Urinary bladder (tissue), 4 donors: ENCODE measurements around the gene PHF14. TPM values are rescaled to one million over a fixed set of nuclear protein-coding genes. Genes with fewer than 3 reads are reported as not detected.

ENCODE experiments used
- DNase-seq: peaks from one replicate; pipeline ENCODE4 v3.0.0-alpha.2; 2015; ENCODE audit errors: extremely low spot score
- H3K27ac ChIP-seq: one replicate; pipeline ENCODE4 v1.5.1; 2013; ENCODE audit warnings: low read depth, mild to moderate bottlenecking, moderate library complexity
- H3K36me3 ChIP-seq: one replicate; pipeline ENCODE4 v1.6.1; 2013; ENCODE audit warnings: mild to moderate bottlenecking, moderate library complexity; ENCODE audit not compliant: insufficient read depth
- H3K4me1 ChIP-seq: one replicate; pipeline ENCODE4 v1.6.1; 2013; ENCODE audit warnings: mild to moderate bottlenecking, moderate library complexity; ENCODE audit not compliant: insufficient read depth
- H3K4me3 ChIP-seq: one replicate; pipeline ENCODE4 v1.5.1; 2013; ENCODE audit warnings: low read depth, low read length
- WGBS: extraction: QIAGEN DNeasy Blood & Tissue Kit; methylation state at CpG from one replicate; pipeline ENCODE4 v1.1.7; 2013; 5-methylcytosine and 5-hydroxymethylcytosine counted together
- polyA plus RNA-seq: library from polyadenylated mRNA; stranded (reverse); fragments of 200-250 nt; gene quantifications from one replicate; pipeline ENCODE4 v1.2.3, GENCODE V29; 2013
- total RNA-seq: library from RNA; depleted of rRNA; stranded (reverse); fragments of >200 nt; gene quantifications from one replicate; pipeline ENCODE4 v1.2.3, GENCODE V29; 2014
- donor health status: healthy with polysubstance abuse.
- donor health status: healthy.

PHF14 gene
- total and polyA plus RNA-seq, 2 donors: 17.4 to 169 TPM

DNA sequence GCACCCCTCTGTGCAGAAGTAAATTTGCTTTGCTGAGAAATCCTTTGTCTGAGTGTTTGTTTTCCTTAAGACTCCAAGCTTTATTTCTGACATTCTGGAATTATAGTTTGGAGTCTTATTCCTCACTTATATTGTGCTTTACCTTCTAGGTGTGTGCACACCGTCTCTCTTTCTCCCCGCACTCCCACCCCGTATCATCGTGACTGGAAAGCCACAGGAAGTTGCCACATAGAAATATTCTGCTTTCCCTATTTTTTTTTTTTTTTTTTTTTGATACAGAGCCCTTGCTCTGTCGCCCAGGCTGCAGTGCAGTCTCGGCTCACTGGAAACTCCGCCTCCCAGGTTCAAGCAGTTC lies 109.5 kb downstream of the PHF14 start:
- no peak overlapping the region for H3K27ac ChIP-seq
- no peaks in the 10 kb centered on the region for H3K36me3 ChIP-seq
- 94% methylated on average over 7 of the region's 7 CpGs for WGBS

DNA sequence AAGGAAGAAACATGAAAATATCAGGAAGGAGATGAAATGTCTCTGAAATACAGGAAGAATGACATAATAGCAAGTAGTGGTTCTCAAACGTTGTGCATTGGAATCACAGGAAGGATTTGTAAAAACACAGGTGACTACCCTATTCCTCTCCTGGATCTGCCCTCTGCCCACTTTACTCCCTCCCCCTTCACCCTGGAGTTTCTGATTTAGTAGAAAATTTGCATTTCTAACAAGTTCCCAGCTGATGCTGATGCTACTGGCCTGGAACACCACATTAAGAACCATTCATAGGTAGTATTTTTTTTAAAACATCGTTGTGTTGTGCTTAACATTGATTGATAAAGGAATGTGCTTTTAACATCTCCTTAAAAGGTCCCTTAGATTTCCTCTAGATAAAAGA lies 130.9 kb downstream of the PHF14 start:
- H3K4me3 ChIP-seq: no peak overlapping the region
- no peaks in the 10 kb centered on the region for H3K4me1 ChIP-seq
- no peak overlapping the region for H3K27ac ChIP-seq
- H3K36me3 ChIP-seq: no peaks in the 10 kb centered on the region
- WGBS: 61% methylated on average over 2 of the region's 2 CpGs
- DNase-seq: no peak

More for the DNA sequence above, 109.5 kb downstream of the PHF14 start:
- Histone ChIP-seq H3K4me1 (no peaks in the 10 kb centered on the region), H3K4me3 (no peak overlapping the region)
- no peak for DNase-seq

DNA sequence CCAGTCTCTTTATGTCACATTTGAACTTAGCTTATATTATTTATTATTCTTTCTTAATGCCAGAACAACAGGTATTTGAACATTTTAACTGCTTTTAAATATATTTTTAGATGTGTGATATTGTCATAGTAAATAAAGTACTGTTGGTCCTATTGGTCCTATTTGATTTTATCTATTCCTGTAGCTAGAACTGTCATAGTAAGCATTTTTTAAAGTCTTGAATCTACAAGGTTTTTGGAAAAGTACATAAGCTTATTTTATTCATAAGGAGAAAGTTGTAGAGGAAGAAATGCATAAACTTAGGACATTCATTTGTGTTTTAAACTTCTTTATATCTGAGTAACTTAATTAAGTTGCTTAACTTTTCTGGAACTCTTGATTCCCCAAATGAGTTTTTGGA lies 136.0 kb downstream of the PHF14 start:
- no peak for DNase-seq
- no peaks in the 10 kb centered on the region for H3K4me1 ChIP-seq
- H3K27ac ChIP-seq: no peak overlapping the region
- H3K36me3 ChIP-seq: peaks cover 1% of the 10 kb centered on the region
- H3K4me3 ChIP-seq: no peak overlapping the region

DNA sequence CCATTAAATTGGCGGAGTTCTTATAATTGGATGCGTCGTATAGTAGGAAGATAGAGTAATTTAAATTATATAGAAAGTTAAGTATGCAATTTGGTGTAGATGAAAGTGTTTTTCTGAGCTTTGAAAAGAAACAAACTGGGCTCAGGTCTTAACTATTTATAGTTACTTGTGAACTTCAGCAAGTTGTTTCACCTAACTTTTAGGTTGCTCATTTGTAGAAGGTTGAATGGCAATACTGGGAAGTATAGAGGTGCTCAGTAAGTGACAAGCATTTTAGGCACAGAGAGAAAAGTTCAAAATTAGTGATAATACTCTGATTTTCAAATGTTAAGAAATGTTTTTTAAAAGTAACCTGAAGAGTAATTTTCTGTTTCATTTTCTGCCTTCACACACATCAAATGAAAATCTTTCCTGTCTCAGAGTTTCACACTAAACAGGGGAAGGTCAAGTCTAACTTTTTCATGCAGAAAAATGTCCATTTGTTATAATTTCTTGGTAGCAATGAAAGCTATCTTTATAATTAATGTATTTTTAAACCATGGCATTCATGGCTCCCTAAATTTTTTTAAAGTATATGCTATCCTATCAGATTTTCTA lies 146.5 kb downstream of the PHF14 start:
- Histone ChIP-seq H3K4me1 (no peaks in the 10 kb centered on the region), H3K4me3 (no peak overlapping the region), H3K27ac (no peak overlapping the region), H3K36me3 (no peaks in the 10 kb centered on the region)
- no peak for DNase-seq
- WGBS: 97% methylated on average over 3 of the region's 3 CpGs

DNA sequence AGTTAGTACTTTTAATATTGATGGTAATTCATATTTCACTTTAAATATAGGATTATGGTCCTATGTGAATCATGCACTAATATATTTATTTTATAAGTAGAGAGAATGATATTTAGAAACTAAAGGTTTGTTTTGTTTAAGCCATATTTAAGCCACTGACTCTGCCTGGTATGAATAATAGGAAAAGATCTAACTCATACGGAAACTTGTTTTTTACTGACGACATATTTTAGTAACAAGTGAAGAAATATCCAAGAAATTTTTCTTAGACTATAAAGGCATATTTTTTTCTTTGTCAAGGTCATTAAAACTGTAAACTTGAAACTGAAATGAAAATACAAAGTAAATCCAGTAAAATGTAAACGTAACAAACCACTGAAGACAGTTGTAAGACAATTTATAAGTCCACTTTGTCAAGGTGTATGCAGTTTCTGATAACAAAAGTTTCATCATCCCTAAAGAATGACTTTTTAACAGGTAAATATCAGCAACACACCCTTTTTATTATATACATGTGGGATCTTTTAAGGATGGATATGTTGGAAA lies 147.1 kb downstream of the PHF14 start:
- 81% methylated on average over 3 of the region's 3 CpGs for WGBS
- Histone ChIP-seq H3K4me1 (no peaks in the 10 kb centered on the region), H3K27ac (no peak overlapping the region), H3K4me3 (no peak overlapping the region), H3K36me3 (no peaks in the 10 kb centered on the region)
- DNase-seq: no peak

DNA sequence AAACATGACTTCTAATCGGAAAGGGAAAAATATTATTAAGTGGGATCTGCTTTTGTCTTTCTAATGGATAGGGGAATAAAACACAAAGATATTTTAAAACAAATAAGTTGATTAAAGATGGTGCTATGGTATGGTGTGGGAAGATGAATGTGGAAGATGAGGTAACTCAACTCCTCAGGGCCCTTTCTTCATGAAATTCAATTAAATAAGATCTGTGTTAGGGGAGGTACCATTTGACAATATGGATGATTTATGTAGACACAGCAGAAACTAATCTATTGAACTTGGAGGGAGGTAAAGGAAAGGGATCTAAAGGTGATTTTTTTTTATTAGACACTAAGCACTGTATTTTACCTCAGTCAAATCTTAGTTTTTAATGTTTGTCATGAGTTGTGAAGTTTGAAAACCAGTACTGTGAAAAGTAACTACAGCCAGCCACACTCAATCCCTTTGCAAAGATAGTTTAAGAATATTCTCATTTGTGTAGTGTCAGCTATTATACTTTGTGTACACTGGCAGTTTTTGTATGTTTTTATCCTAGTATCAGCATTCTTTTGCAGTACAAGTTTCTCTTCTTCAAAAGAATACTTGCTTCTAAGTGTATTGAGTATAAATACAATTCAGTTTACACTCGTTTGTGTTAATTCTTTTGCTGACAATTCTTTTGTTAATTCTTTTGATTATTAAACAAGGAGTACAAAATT lies 151.3 kb downstream of the PHF14 start:
- Histone ChIP-seq H3K4me3 (no peak overlapping the region), H3K4me1 (no peaks in the 10 kb centered on the region), H3K27ac (no peak overlapping the region), H3K36me3 (no peaks in the 10 kb centered on the region)
- 83% methylated on average over 2 of the region's 2 CpGs for WGBS
- DNase-seq: no peak

DNA sequence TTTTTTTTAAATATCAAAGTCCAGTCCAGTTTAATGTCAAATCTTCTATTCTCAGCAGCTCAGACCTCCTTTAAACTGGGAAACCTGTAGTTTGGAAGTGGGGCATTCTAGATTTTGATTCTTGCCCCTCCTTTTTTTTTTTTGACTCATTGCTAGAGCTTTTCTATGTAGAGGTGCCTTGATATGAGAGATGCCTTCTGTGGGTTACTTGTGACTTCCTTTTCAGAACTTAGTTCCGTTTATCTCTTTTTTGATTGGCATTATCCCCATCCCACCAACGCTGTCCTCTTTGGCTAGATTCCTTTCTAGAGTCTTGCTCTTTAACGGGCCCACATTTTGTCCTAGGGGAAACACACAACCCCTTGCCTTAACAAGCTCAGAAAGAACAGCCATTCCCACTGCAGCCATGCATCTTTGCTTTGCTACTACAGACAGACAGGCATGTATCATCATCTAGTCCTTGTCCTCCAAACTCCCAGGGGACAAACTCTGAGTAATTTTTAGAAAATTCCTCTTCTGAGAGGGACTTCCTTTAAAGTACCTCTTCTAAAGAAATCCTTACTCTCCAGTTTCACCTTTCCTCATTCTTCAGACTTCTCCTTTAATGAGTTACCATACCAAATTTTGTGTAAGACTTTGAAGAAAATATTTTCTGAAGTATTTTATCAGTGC lies 153.6 kb downstream of the PHF14 start:
- no peak for DNase-seq
- H3K4me3 ChIP-seq: no peak overlapping the region
- 78% methylated on average over 3 of the region's 3 CpGs for WGBS
- no peak overlapping the region for H3K27ac ChIP-seq
- H3K4me1 ChIP-seq: no peaks in the 10 kb centered on the region
- H3K36me3 ChIP-seq: no peaks in the 10 kb centered on the region

DNA sequence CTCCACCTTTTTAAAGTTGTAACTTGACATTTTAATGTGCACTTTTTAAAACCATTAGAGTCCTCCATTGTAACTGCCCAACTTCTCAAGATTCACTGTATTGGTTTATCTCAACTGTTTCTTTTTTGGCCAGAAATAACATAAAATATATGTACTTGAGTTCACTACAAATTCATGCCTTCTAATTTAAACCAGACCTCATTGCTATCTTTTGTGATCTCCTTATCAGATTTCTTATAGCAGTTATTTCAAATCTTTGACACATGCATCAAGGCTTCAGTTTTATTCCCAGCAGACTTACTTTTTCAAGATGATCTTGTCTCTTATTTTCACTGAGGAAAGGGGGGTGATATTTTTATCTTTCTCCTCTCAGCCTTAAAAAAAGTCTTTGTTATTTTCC lies 154.3 kb downstream of the PHF14 start:
- no peak overlapping the region for H3K4me3 ChIP-seq
- DNase-seq: no peak
- no peaks in the 10 kb centered on the region for H3K36me3 ChIP-seq
- no peak overlapping the region for H3K27ac ChIP-seq
- no peaks in the 10 kb centered on the region for H3K4me1 ChIP-seq

DNA sequence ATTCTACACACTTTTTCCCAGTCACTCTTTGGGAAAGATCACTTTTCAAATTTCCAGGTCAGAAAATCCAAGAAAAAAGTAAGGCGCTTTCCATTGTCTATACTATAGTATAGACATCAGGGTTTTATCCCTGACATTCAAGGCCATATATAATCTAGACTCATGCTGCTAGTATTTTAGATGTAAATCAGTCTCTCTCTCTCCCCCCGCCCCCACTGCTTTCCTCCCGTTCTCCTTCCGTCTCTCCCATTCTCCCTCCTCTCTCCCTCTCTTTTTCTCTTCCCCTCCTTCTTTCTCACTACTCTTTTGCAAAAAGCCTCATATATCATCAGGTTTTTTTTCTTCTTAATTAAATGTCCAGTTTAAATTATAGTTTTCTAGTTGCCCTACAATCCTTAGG lies 154.8 kb downstream of the PHF14 start:
- Histone ChIP-seq H3K27ac (no peak overlapping the region), H3K4me1 (no peaks in the 10 kb centered on the region), H3K4me3 (no peak overlapping the region), H3K36me3 (no peaks in the 10 kb centered on the region)
- DNase-seq: no peak
- 91% methylated on average over 4 of the region's 4 CpGs for WGBS

DNA sequence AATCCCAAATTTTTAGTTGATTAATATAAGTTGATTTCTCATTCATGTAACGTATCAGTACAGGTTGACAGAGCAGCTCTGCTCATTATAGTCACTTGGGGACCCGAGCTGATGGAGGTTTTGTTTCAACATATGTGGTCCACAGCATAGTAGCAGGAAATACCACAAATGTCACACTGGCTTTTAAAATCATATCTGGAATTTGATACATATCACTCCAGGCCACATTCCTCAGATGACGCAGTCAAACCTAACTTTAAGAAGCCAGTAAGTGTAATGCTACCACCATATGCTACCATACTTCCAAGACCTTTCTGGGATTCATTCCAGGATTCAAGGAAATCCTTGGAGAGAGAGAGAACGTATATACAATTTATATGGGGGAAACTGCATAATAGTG lies 156.3 kb downstream of the PHF14 start:
- Histone ChIP-seq H3K27ac (no peak overlapping the region), H3K4me3 (no peak overlapping the region), H3K4me1 (no peaks in the 10 kb centered on the region), H3K36me3 (peaks cover 3% of the 10 kb centered on the region)
- WGBS: 84% methylated on average over 4 of the region's 4 CpGs
- DNase-seq: no peak

DNA sequence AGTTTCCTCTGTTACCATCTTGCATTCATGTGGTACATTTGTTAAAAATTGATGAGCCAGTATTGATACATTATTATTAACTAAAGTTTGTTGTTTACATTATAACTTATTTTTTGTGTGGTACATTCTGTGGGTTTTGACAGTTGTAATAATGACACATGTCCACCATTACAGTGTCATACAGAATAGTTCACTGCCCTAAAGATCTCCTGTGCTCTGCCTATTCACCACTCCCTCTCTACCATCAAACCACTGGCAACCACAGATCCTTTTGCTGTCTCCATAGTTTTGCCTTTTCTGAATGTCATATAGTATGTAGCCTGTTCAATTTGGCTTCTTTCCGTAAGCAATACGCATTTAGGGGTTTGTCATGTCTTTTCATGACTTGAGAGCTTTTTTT lies 156.9 kb downstream of the PHF14 start:
- Histone ChIP-seq H3K4me1 (no peaks in the 10 kb centered on the region), H3K4me3 (no peak overlapping the region), H3K27ac (no peak overlapping the region), H3K36me3 (peaks cover 3% of the 10 kb centered on the region)
- no peak for DNase-seq
- WGBS: 99% methylated on average over 2 of the region's 2 CpGs

DNA sequence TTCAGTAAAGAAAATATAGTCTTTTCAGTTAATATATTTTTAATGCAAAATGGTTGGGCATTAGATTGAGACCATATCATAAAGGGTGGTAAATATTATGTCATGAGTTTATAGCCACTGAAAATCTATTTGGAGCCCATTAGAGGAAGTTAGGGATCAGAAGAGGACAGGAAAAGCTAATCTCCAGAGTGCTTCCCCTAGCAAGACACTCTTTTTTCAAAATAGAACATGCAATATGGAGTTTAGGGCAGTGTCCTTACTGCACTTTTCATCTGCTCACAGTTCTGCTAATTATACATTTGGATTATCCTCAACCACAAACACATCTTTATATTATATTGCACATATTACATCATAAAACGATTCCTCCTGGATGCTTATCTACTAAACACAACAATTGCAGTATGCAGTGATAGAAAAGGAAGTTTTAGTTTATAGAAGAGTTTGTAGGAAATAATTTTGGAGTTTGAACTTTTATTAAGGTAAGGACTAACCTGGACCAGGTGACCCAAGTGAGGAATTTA lies 159.8 kb downstream of the PHF14 start:
- Histone ChIP-seq H3K36me3 (peaks cover 3% of the 10 kb centered on the region), H3K4me1 (no peaks in the 10 kb centered on the region), H3K27ac (no peak overlapping the region), H3K4me3 (no peak overlapping the region)
- WGBS: 57% methylated on average over 1 of the region's 1 CpG
- no peak for DNase-seq

DNA sequence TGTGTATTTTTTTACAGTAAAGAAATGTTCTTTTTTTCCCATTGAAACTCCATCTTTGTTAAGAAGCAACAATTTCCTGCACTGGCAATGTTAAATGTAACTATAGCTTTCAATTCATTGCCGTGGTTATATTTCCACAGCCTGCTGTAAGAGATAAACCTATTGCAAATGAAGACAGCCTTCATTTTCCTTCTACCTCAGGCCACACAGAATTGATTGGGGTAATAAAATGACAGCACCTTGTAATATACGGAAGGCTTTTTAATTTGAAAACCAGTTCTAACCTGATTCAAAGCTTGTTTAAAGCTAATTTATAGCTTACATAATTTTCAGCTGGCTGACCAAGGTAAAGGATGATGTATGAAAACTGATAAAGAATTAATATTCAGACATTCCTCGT lies 161.9 kb downstream of the PHF14 start:
- WGBS: 93% methylated on average over 3 of the region's 3 CpGs
- Histone ChIP-seq H3K27ac (no peak overlapping the region), H3K4me3 (no peak overlapping the region), H3K36me3 (peaks cover 3% of the 10 kb centered on the region), H3K4me1 (no peaks in the 10 kb centered on the region)
- DNase-seq: no peak

DNA sequence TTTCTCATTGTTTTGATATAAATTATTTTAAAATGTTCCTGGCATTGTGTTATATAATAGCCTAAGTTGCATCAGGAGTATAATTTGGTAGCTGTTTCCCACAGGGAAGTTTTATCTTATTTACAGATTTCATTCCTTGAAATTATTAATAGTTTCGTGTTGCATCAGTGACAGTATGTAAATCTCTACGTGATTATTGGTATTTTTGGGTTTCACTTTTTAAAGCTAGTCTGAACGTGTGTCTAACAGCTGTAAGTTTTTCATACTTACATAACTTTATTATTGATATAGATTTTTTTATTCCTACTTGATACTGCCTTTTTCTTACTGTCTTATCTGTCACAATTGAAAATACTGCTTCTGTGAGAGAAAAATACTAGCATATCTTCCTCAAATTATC lies 167.9 kb downstream of the PHF14 start:
- H3K4me1 ChIP-seq: no peaks in the 10 kb centered on the region
- no peak overlapping the region for H3K27ac ChIP-seq
- DNase-seq: no peak
- H3K36me3 ChIP-seq: peaks cover 2% of the 10 kb centered on the region
- no peak overlapping the region for H3K4me3 ChIP-seq
- WGBS: 61% methylated on average over 3 of the region's 3 CpGs
